ENCODE results near the gene NUDT13.
"Not testable (repeated sequence)": the region's sequence is repeated elsewhere in the genome, so short reads cannot be mapped to it uniquely, and the experiment has no call there.

Gene NUDT13

GRCh38 chr10:73106301-73106700 is 4.0 kb upstream of the NUDT13 start:
- no peak for DNase-seq

DNA sequence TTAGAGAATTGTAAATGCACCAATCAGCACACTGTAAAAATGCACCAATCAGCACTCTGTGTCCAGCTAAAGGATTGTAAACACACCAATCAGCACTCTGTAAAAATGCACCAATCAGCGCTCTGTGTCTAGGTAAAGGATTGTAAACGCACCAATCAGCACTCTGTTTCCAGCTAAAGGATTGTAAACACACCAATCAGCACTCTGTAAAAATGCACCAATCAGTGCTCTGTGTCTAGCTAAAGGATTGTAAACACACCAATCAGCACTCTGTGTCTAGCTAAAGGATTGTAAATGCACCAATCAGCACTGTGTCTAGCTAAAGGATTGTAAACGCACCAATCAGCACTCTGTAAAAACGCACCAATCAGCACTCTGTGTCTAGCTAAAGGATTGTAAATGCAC is 1.0 kb upstream of the NUDT13 start:
- not testable (repeated sequence) for DNase-seq

GRCh38 chr10:73112032-73112431 is 1.8 kb downstream of the NUDT13 start:
- DNase-seq: not testable (repeated sequence)

DNA sequence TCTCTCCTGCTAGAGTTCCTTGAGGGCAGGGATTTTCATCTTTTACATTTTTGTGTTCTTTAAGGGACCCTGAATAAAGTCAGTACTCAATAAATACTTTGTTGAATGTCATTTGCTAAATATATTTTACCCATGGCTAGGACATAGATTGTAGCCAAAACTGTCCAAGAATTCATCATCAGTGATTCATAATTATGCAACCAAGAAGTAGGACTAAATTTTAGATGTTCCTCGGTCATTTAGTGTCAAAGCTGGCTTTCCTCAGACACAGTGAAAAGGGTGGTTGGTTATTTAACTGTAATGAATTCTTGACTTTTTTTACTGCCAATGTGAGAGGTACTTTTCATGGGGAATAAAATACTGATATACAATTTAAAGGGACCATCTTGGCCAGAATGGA is 3.3 kb downstream of the NUDT13 start:
- no peak for DNase-seq

DNA sequence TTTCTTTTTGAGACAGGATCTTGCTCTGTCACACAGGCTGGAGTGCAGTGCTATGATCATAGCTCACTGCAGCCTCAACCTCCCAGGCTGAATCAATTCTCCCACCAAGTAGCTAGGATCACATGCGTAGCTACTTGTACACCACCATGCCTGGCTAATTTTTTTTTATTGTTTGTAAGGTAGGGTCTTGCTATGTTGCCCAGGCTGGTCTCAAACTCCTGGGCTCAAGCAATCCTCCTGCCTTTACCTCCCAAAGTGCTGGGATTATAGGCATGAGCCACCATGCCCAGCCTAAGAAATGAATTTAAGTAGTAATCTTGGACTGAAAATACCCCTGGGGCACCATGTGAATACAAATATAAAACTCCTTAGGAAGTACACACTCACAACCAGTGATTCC is 5.8 kb downstream of the NUDT13 start:
- no peak for DNase-seq

GRCh38 chr10:73117976-73118743 is 7.9 kb downstream of the NUDT13 start:
- DNase-seq: no peak

- DNase-seq: no peak
These were observed 9.2 kb downstream of the NUDT13 start for GRCh38 chr10:73119457-73119856.

GRCh38 chr10:73119952-73120351 is 9.7 kb downstream of the NUDT13 start:
- DNase-seq: no peak

- DNase-seq: no peak
These were observed 16.1 kb downstream of the NUDT13 start for GRCh38 chr10:73126343-73126742.

- DNase-seq: no peak
These were observed 21.0 kb downstream of the NUDT13 start for GRCh38 chr10:73131301-73131700.

- no peak for DNase-seq
These were observed 21.8 kb downstream of the NUDT13 start for GRCh38 chr10:73131913-73132686.

GRCh38 chr10:73134727-73135126 is 24.5 kb downstream of the NUDT13 start:
- no peak for DNase-seq

DNA sequence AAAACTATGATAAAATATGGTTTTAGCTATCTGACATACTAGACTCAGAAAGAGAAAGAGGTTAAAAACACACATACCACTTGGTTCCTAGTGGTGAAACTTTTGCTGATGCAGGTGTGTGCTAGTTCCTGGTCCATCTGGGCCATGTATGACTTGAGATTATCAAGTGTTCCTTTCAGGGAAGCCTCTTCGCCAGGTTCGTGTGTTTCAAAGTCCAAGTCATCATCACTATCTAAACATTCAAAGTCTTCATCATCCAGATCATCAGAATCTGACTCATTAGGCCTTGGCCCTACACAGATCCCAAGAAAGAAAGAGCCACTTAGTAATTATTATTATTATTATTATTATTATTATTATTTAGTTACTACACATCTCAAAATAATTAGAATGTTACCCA is 26.4 kb downstream of the NUDT13 start:
- no peak for DNase-seq

DNA sequence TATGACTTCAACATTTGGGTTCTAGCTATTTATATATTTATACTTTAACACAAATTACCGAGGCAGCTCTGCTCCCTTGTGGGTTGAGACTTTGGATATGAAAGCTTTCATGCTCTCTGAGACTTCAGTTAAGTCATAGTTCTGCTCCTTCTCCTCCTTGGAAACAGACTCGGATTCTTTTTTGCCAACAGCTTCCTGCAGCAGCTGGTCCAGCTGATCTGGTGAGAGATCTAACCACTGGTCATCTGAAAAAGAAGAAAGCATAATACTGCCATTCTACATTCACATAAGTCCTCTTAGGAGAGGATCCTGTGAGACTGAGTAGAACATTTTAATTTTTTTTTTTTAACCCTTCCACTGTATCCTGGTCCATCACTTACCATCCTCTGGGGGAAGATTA is 29.0 kb downstream of the NUDT13 start:
- DNase-seq: no peak

DNA sequence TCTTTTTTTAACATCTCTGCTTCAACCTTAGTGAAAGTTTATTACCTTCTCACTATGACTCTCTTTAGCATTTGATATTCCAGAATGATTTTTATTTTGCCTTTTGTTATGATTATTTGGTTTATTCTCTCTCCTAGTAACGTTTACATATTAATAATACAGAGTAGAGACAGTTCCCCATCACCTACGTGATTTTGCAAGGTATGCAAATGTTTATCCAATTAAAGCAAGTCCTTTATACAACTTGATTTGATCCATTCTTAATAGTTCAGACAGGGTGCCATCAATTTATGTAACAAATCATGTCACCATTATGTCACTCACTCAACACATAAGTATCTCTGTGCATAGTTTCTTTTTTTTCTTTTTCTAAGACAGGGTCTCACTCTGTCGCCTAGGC is 31.3 kb downstream of the NUDT13 start:
- DNase-seq: no peak

GRCh38 chr10:73150633-73151413 is 40.6 kb downstream of the NUDT13 start:
- DNase-seq: not testable (repeated sequence)

GRCh38 chr10:73152009-73152408 is 41.8 kb downstream of the NUDT13 start:
- no peak for DNase-seq

GRCh38 chr10:73156054-73156453 is 45.8 kb downstream of the NUDT13 start:
- DNase-seq: no peak

DNA sequence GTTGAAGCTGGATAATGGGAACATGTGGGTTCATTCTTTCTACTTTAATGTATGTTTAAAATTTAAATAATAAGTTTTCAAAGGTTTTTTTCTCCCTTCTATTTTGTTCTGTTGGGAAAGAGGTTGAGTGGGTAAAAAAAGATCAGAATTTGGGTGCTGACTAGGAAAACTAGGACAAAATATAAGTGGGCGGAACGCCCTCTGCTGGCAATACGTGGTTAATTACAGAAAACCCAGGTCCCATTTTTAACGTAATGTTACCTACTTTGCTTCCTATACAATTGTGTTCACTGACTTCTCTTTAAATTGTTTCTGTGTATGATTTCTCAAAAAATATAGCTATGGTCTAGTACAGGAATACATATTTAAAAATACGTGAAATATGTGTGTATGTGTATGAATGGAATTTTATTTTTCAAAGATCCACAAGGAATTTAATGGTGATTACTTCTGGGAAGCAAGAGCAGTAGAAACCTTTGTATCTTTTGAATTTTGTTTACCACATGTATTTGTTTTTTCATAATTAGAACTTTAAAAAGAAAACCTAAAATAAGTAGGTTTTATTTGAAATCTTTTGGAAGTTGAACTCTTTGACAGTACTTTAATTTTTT is 48.9 kb downstream of the NUDT13 start:
- peak; percentile 7 to 31 for DNase-seq

- no peak for DNase-seq
These were observed 50.8 kb downstream of the NUDT13 start for GRCh38 chr10:73161079-73161478.

GRCh38 chr10:73161662-73162061 is 51.4 kb downstream of the NUDT13 start:
- DNase-seq: no peak

GRCh38 chr10:73163096-73163495 is 52.8 kb downstream of the NUDT13 start:
- no peak for DNase-seq

- no peak for DNase-seq
These were observed 56.7 kb downstream of the NUDT13 start for GRCh38 chr10:73166972-73167371.
